ENCODE measurements around the gene JARID2.

GRCh38 chr6:15358579-15359327 lies 112.9 kb downstream of the JARID2 start:
- TF ChIP-seq CTCF (conservative IDR thresholded peaks at IDR 0.05 in 1 of 2, IDR thresholded peaks at IDR 0.05 in 1 of 2; ENCODE audit: extremely low read depth in 1 of 2, insufficient read depth in 1 of 2, low read depth in 1 of 2, low read length in 2 of 2), result no peak
- TF ChIP-seq EZH2 (IDR thresholded peaks at IDR 0.05; ENCODE audit: borderline replicate concordance, low read length), result no peak

Data from mammary epithelial cell (primary cell).